HCT116 (cell line): ENCODE measurements around the gene THAP2. TPM values are rescaled to one million over a fixed set of nuclear protein-coding genes. Genes with fewer than 3 reads are reported as not detected.

Experiments
- ATAC-seq: fragments of 200-7000 bp; cut with Tn5 transposase; 2 replicates; pipeline ENCODE4 v1.9.1; 2020; ENCODE audit warnings: mild to moderate bottlenecking, moderate library complexity
- BruUV-seq: library from RNA; stranded (reverse); fragments of 400-500 nt; replicated peaks from 2 replicates; lab custom pipeline; 2021; lab: Mats Ljungman, UMichigan
- CTCF ChIA-PET: fragments of 300-600 bp; sonication (Branson Sonifier 250); formaldehyde crosslinking; loops from one replicate; lab custom pipeline; 2021; ENCODE audit warnings: antibody characterized with exemption; lab: Charles Lee
- POLR2A ChIA-PET: fragments of 300-600, 350-600 bp; sonication (Branson Sonifier 250); formaldehyde crosslinking; loops from one replicate; lab custom pipeline; 2021; ENCODE audit warnings: antibody characterized with exemption; lab: Charles Lee
- RAD21 ChIA-PET, 2 experiments: fragments of 300-600 bp; sonication (Branson Sonifier 250); formaldehyde crosslinking; loops; one replicate each; lab custom pipeline; 2023; ENCODE audit warnings: low total read pairs in 2 of 2; ENCODE audit not compliant: uncharacterized antibody in 2 of 2, unreplicated experiment in 2 of 2, low non-redundant PET in 1 of 2; lab: Charles Lee
- DNase-seq: peaks from one replicate; pipeline ENCODE4 v3.0.0-alpha.2; 2010; ENCODE audit warnings: low read depth, low spot score
- H2AFZ ChIP-seq: fragments of 200-600 bp; shearing (Covaris generic), sonication (generic); 2 replicates; pipeline ENCODE4 v1.6.1; 2017; ENCODE audit warnings: low read depth, mixed run types, mixed read lengths, antibody characterized with exemption, low read length; ENCODE audit not compliant: poor library complexity, severe bottlenecking
- H3K27ac ChIP-seq: 2 replicates; pipeline ENCODE4 v1.5.1; 2012; ENCODE audit warnings: low read depth, low read length
- H3K27me3 ChIP-seq: fragments of 200-600 bp; sonication (generic); 2 replicates; pipeline ENCODE4 v1.6.1; 2016; ENCODE audit warnings: mixed run types, low read length, mixed read lengths; ENCODE audit not compliant: insufficient read depth
- H3K36me3 ChIP-seq, 2 experiments: fragments of 200-500 bp in 1 of 2; fragments of 200-600 bp in 1 of 2; sonication (Bioruptor generic) in 1 of 2; sonication (generic) in 1 of 2; 2 replicates each; pipeline versions ENCODE4 v1.5.1 to v1.6.1; 2014 to 2016; ENCODE audit warnings: low read length in 2 of 2, inconsistent platforms in 1 of 2, mixed read lengths in 1 of 2, mixed run types in 1 of 2; ENCODE audit not compliant: insufficient read depth in 2 of 2, control insufficient read depth in 1 of 2
- H3K4me1 ChIP-seq, 2 experiments: fragments of 200-600 bp in 1 of 2; sonication (generic) in 1 of 2; 2 replicates each; pipeline versions ENCODE4 v1.5.1 to v1.6.1; 2012 to 2017; ENCODE audit warnings: low read length in 2 of 2, inconsistent platforms in 1 of 2, mild to moderate bottlenecking in 1 of 2, mixed read lengths in 1 of 2, mixed run types in 1 of 2, moderate library complexity in 1 of 2; ENCODE audit not compliant: insufficient read depth in 2 of 2, control insufficient read depth in 1 of 2
- H3K4me2 ChIP-seq: fragments of 200-600 bp; sonication (generic); 2 replicates; pipeline ENCODE4 v1.6.1; 2017; ENCODE audit warnings: mixed run types, low read length, mixed read lengths
- H3K4me3 ChIP-seq, 2 experiments: fragments of 200-600 bp in 1 of 2; sonication (generic) in 1 of 2; replicated peaks in 1 of 2; 2 replicates each; pipeline ENCODE4 v1.5.1; 2011 to 2016; ENCODE audit warnings: low read length in 2 of 2, control low read depth in 1 of 2, low read depth in 1 of 2, mild to moderate bottlenecking in 1 of 2, mixed read lengths in 1 of 2, mixed run types in 1 of 2
- H3K79me2 ChIP-seq: fragments of 200-600 bp; sonication (generic); 2 replicates; pipeline ENCODE4 v1.6.1; 2017; ENCODE audit warnings: mild to moderate bottlenecking, mixed run types, low read length, moderate library complexity, mixed read lengths; ENCODE audit not compliant: insufficient read depth
- H3K9ac ChIP-seq: fragments of 200-600 bp; sonication (generic); 2 replicates; pipeline ENCODE4 v1.6.1; 2016; ENCODE audit warnings: low read length, mixed read lengths
- H3K9me2 ChIP-seq: fragments of 200-600 bp; sonication (generic), shearing (Covaris generic); 2 replicates; pipeline ENCODE4 v1.6.1; 2017; ENCODE audit warnings: mixed run types, mild to moderate bottlenecking, moderate library complexity; ENCODE audit not compliant: insufficient read depth
- H3K9me3 ChIP-seq, 2 experiments: fragments of 200-500 bp in 1 of 2; fragments of 200-600 bp in 1 of 2; sonication (Bioruptor generic) in 1 of 2; sonication (generic) in 1 of 2; 2 replicates each; pipeline ENCODE4 v1.6.1; 2014 to 2017; ENCODE audit warnings: low read length in 2 of 2, mixed read lengths in 2 of 2, inconsistent platforms in 1 of 2, low read depth in 1 of 2, mild to moderate bottlenecking in 1 of 2, mixed run types in 1 of 2, moderate library complexity in 1 of 2; ENCODE audit not compliant: control insufficient read depth in 1 of 2, insufficient read depth in 1 of 2
- H4K20me1 ChIP-seq: fragments of 200-600 bp; sonication (generic), shearing (Covaris generic); 2 replicates; pipeline ENCODE4 v1.6.1; 2017; ENCODE audit warnings: mixed run types, mild to moderate bottlenecking, moderate library complexity; ENCODE audit not compliant: insufficient read depth
- CBX3 ChIP-seq: IDR thresholded peaks from 2 replicates; pipeline ENCODE4 v1.6.1; 2012; ENCODE audit warnings: low read depth
- CTCF ChIP-seq, 3 experiments: fragments of 200-600 bp in 1 of 3; sonication (generic) in 1 of 3; IDR thresholded peaks in 2 of 3; conservative IDR thresholded peaks in 1 of 3; 2 replicates each; pipeline ENCODE4 v1.5.1; 2012 to 2017; ENCODE audit warnings: low read depth in 2 of 3, low read length in 2 of 3, antibody characterized with exemption in 1 of 3, borderline replicate concordance in 1 of 3, control low read depth in 1 of 3, mild to moderate bottlenecking in 1 of 3, mixed read lengths in 1 of 3, mixed run types in 1 of 3, moderate library complexity in 1 of 3; ENCODE audit not compliant: insufficient read depth in 1 of 3
- EGR1 ChIP-seq: IDR thresholded peaks from 2 replicates; pipeline ENCODE4 v1.6.1; 2012; ENCODE audit warnings: low read depth
- ELF1 ChIP-seq: IDR thresholded peaks from 2 replicates; pipeline ENCODE4 v1.6.1; 2012; ENCODE audit warnings: low read depth, borderline replicate concordance
- POLR2AphosphoS5 ChIP-seq: IDR thresholded peaks from 2 replicates; pipeline ENCODE4 v1.6.1; 2011; ENCODE audit warnings: mild to moderate bottlenecking, low read depth, low read length, moderate library complexity
- RAD21 ChIP-seq: IDR thresholded peaks from 2 replicates; pipeline ENCODE4 v1.6.1; 2012; ENCODE audit warnings: low read depth, mild to moderate bottlenecking
- REST ChIP-seq: IDR thresholded peaks from 2 replicates; pipeline ENCODE4 v1.6.1; 2012; ENCODE audit warnings: low read depth
- SIN3A ChIP-seq: IDR thresholded peaks from 2 replicates; pipeline ENCODE4 v1.6.1; 2012; ENCODE audit warnings: low read depth
- TCF7L2 ChIP-seq: IDR thresholded peaks from 2 replicates; pipeline ENCODE4 v1.7.0; 2011; ENCODE audit warnings: borderline replicate concordance, inconsistent platforms; ENCODE audit not compliant: insufficient read depth, insufficient read length; ENCODE audit errors: extremely low read depth
- intact Hi-C: fragments of 100-400 bp; cut with micrococcal nuclease; formaldehyde crosslinking; loops from 2 replicates; pipeline ENCODE4 v1.10.0; 2022
- total RNA-seq: library from RNA; stranded (reverse); gene quantifications from one replicate; pipeline ENCODE4 v1.2.1, GENCODE V29; 2021; ENCODE audit not compliant: unreplicated experiment

Gene THAP2
- total RNA-seq, 1 experiment from 2014 or later: 3.7 TPM

GRCh38 chr12:71685312-71685906 lies 21.3 kb downstream of the THAP2 start:
- POLR2A ChIA-PET: interaction anchor here (1.1 to 2.8 kb wide), 5 partner anchors 14 to 62 kb away, joined by 3 to 19 read pairs (median 3); partner anchors contain the start of genes THAP2 and ZFC3H1
- Histone ChIP-seq H3K4me3 (peak overlapping the region; percentile 61 to 69), H4K20me1 (no peaks in the 10 kb centered on the region), H3K4me2 (peak overlapping the region; percentile 87), H3K36me3 (no peaks in the 10 kb centered on the region), H3K9me3 (no peaks in the 10 kb centered on the region), H3K9ac (peak overlapping the region; percentile 69), H3K4me1 (peaks cover 0 to 19% of the 10 kb centered on the region in 2 experiments; a peak in 2 of 4 replicates), H3K9me2 (no peaks in the 10 kb centered on the region), H3K79me2 (no peaks in the 10 kb centered on the region), H3K27ac (peak overlapping the region; percentile 84), H3K27me3 (no peaks in the 10 kb centered on the region), H2AFZ (peak overlapping the region; percentile 68)
- CTCF ChIA-PET: interaction anchor here (1.0 to 2.2 kb wide), 6 partner anchors 9 to 63 kb away, joined by 3 to 19 read pairs (median 4); partner anchors contain the start of genes THAP2 and ZFC3H1
- TSS peak; percentile 82 for BruUV-seq
- ATAC-seq (no peak; the same call in 1 of the 2 replicates), DNase-seq (no peak)
- TF ChIP-seq SIN3A: no peak; the same call in 1 of the 2 replicates
- no peak for TF ChIP-seq CBX3
- TF ChIP-seq EGR1: peak; percentile 48; the same call in 1 of the 2 replicates
- TF ChIP-seq POLR2AphosphoS5: no peak
- no peak for TF ChIP-seq ELF1
- RAD21 ChIA-PET: interaction anchor here (0.7 kb wide), 2 partner anchors 21 to 61 kb away, joined by 3 read pairs; partner anchors contain the start of gene THAP2 (in 1 of the 2)
- intact Hi-C loops: no loop called here

GRCh38 chr12:71685914-71686657 lies 22.0 kb downstream of the THAP2 start, which contains the start of gene TMEM19:
Gene TMEM19, plus strand, starts transcription at chr12:71686082. Its CDS starts 599 bp downstream, at chr12:71686681.
- Histone ChIP-seq H3K9me3 (no peaks in the 10 kb centered on the region), H3K36me3 (no peaks in the 10 kb centered on the region), H4K20me1 (no peaks in the 10 kb centered on the region), H3K4me3 (peak within 1 kb of the TSS; percentile 61 to 69), H3K9ac (peak within 1 kb of the TSS; percentile 69), H3K79me2 (no peaks in the 10 kb centered on the region), H3K9me2 (no peaks in the 10 kb centered on the region), H2AFZ (peak within 1 kb of the TSS; percentile 68), H3K4me1 (peaks cover 0 to 19% of the 10 kb centered on the region in 2 experiments; a peak in 2 of 4 replicates), H3K27me3 (no peaks in the 10 kb centered on the region), H3K27ac (peak within 1 kb of the TSS; percentile 84), H3K4me2 (peak within 1 kb of the TSS; percentile 87)
- ChIA-PET RAD21 (no interaction called here), CTCF (interaction anchor here (1.0 to 2.2 kb wide), 5 partner anchors 9 to 61 kb away, joined by 3 to 19 read pairs (median 4); partner anchors contain the start of genes THAP2 and ZFC3H1), POLR2A (interaction anchor here (0.9 to 2.8 kb wide), 6 partner anchors 9 to 61 kb away, joined by 3 to 19 read pairs (median 5); partner anchors contain the start of genes THAP2 and ZFC3H1)
- intact Hi-C loops: no loop called here
- DNase-seq: peak; percentile 81
- peak; percentile 97 for ATAC-seq
- BruUV-seq: no TSS peak
- TF ChIP-seq RAD21 (peak; percentile 67), REST (no peak), TCF7L2 (peak; percentile 45), ELF1 (peak; percentile 28; the same call in 1 of the 2 replicates), CTCF (IDR thresholded peaks at IDR 0.05 in 2 of 3, conservative IDR thresholded peaks at IDR 0.05 in 1 of 3; ENCODE audit: borderline replicate concordance in 1 of 3, insufficient read depth in 1 of 3, low read depth in 2 of 3, low read length in 2 of 3) (peak in 2 of 3 experiments; percentile 35 to 41; a peak in 4 of 6 replicates), POLR2AphosphoS5 (peak; percentile 85), EGR1 (peak; percentile 57; the same call in 1 of the 2 replicates), SIN3A (peak; percentile 43; the same call in 1 of the 2 replicates)
